BLaER1 (cell line): ENCODE measurements around the gene UCK1.

Source experiments
- H3K27ac ChIP-seq: shearing (Covaris generic); formaldehyde crosslinking; 2 replicates; pipeline ENCODE4 v1.8.1; 2022
- H3K27me3 ChIP-seq: shearing (Covaris generic); formaldehyde crosslinking; 2 replicates; pipeline ENCODE4 v1.8.1; 2022
- H3K36me3 ChIP-seq: shearing (Covaris generic); formaldehyde crosslinking; 2 replicates; pipeline ENCODE4 v1.8.1; 2022
- H3K4me1 ChIP-seq: shearing (Covaris generic); formaldehyde crosslinking; 2 replicates; pipeline ENCODE4 v1.8.1; 2022
- H3K4me2 ChIP-seq: shearing (Covaris generic); formaldehyde crosslinking; 2 replicates; pipeline ENCODE4 v1.8.1; 2022
- H3K4me3 ChIP-seq: shearing (Covaris generic); formaldehyde crosslinking; 2 replicates; pipeline ENCODE4 v1.8.1; 2022
- H3K9ac ChIP-seq: shearing (Covaris generic); formaldehyde crosslinking; 2 replicates; pipeline ENCODE4 v1.8.1; 2022
- H3K9me3 ChIP-seq: shearing (Covaris generic); formaldehyde crosslinking; 2 replicates; pipeline ENCODE4 v1.8.1; 2022
- H4K20me1 ChIP-seq: shearing (Covaris generic); formaldehyde crosslinking; 2 replicates; pipeline ENCODE4 v1.8.1; 2022
- Cebpa-rat ChIP-seq: shearing (Covaris generic); IDR thresholded peaks from 2 replicates; pipeline ENCODE4 v1.8.1; 2022

Gene UCK1

DNA sequence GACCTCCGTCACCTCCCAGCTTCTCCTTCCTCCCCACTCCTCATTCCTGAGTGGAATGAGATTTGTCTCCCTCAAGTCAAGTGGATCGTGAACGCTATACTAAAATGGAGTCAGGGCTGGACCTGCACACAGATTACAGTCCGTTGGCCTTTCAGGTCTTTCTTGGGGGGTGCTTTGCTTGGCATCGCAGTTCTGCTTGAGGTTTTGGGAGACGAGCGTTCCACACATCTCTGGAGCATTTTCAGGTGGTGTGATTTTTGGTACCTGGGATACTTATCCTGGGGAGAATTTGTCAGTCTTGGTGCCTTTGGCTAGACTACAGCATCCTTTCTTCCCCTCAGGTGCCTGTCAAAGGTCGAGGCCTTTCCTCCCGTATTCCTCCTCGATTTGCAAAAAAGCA is 52.2 kb downstream of the UCK1 start:
- H3K27ac ChIP-seq: no peak overlapping the region
- no peak overlapping the region for H3K4me2 ChIP-seq
- no peaks in the 10 kb centered on the region for H3K27me3 ChIP-seq
- H3K36me3 ChIP-seq: peaks cover 100% of the 10 kb centered on the region
- H3K9me3 ChIP-seq: no peaks in the 10 kb centered on the region
- H4K20me1 ChIP-seq: peaks cover 100% of the 10 kb centered on the region
- no peak for TF ChIP-seq Cebpa-rat
- H3K9ac ChIP-seq: no peak overlapping the region
- H3K4me3 ChIP-seq: no peak overlapping the region
- peaks cover 8% of the 10 kb centered on the region for H3K4me1 ChIP-seq

DNA sequence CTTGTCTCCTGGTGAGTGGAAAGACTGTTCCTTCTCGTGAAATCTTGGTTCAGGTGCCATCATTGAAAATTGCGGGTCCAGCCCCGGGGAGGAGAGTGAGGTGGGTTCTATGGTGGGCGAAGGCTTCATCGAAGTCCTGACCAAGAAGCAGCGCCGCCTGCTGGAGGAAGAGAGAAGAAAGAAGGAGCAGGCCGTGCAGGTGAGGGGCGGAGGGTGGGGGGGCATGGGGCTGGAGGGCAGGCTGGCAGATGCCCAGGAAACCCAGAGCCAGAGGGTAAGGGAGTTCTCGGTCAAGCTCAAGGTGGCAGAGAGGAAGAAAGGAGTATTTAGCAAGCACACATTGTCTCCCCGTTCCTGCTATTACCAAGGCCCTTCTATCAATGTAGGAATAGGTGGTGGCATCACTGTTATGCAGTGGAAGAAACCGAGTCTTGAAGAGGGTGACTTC is 52.6 kb downstream of the UCK1 start:
- no peak for TF ChIP-seq Cebpa-rat

DNA sequence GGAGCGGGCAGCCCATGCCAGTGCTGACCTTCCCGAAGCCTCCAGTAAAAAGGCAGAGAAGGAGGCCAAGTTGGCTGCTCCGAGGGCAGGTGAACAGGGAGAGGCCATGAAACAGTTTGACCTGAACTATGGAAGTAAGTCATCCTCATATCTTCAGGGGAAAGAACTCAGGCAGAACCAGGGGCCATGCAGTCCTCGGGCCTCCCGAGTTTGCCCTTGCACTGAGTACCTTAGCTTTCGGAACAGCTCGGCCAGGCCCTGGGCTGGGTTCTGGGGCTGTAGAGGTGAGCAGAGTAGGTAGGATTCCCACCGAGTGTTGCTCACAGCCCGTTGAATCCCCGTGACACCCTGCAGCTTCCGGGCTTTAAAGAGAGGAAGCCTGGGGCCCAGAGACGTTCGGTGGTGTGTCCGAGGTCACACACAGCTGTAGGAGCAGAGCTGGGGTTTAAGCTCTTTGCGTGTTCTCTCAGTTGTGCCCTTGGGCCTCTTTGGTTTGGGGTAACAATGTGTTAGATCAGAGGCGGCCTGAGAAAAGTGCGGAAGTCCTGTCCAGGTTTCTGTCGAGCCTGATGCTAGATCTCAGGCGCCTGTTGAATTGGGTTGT is 53.1 kb downstream of the UCK1 start:
- H3K36me3 ChIP-seq: peaks cover 100% of the 10 kb centered on the region
- no peaks in the 10 kb centered on the region for H3K9me3 ChIP-seq
- no peak for TF ChIP-seq Cebpa-rat
- H3K4me3 ChIP-seq: no peak overlapping the region
- H4K20me1 ChIP-seq: peaks cover 100% of the 10 kb centered on the region
- H3K4me2 ChIP-seq: no peak overlapping the region
- no peaks in the 10 kb centered on the region for H3K4me1 ChIP-seq
- H3K27me3 ChIP-seq: no peaks in the 10 kb centered on the region
- no peak overlapping the region for H3K27ac ChIP-seq
- no peak overlapping the region for H3K9ac ChIP-seq

More for the DNA sequence above, 52.6 kb downstream of the UCK1 start:
- Histone ChIP-seq H4K20me1 (peaks cover 100% of the 10 kb centered on the region), H3K36me3 (peaks cover 100% of the 10 kb centered on the region), H3K9me3 (no peaks in the 10 kb centered on the region), H3K4me1 (peaks cover 3% of the 10 kb centered on the region), H3K4me2 (no peak overlapping the region), H3K9ac (no peak overlapping the region), H3K4me3 (no peak overlapping the region), H3K27ac (no peak overlapping the region), H3K27me3 (no peaks in the 10 kb centered on the region)

DNA sequence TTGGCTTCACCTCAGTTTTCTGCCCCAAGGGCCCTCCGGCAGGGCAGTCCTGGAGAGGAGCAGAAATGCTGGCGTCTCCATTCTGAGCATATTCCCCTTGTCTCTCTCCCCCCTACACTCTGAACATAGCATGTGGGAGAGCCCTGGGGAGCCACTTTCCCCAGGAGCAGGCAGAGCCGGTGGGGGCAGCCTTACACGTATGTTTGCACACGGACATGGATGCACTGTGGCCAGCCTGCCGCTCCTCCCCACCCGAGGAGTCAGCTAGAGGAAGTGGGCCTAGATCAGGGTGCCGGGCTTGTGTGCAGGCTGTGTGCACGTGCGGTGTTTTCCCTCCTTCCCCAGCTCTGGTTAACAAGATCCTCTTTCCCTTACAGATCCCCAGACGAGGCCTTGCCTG is 53.7 kb downstream of the UCK1 start:
- H3K9ac ChIP-seq: no peak overlapping the region
- no peak for TF ChIP-seq Cebpa-rat
- peaks cover 100% of the 10 kb centered on the region for H3K36me3 ChIP-seq
- no peaks in the 10 kb centered on the region for H3K9me3 ChIP-seq
- no peak overlapping the region for H3K27ac ChIP-seq
- H4K20me1 ChIP-seq: peaks cover 100% of the 10 kb centered on the region
- no peak overlapping the region for H3K4me2 ChIP-seq
- no peak overlapping the region for H3K4me3 ChIP-seq
- no peaks in the 10 kb centered on the region for H3K27me3 ChIP-seq
- no peaks in the 10 kb centered on the region for H3K4me1 ChIP-seq

DNA sequence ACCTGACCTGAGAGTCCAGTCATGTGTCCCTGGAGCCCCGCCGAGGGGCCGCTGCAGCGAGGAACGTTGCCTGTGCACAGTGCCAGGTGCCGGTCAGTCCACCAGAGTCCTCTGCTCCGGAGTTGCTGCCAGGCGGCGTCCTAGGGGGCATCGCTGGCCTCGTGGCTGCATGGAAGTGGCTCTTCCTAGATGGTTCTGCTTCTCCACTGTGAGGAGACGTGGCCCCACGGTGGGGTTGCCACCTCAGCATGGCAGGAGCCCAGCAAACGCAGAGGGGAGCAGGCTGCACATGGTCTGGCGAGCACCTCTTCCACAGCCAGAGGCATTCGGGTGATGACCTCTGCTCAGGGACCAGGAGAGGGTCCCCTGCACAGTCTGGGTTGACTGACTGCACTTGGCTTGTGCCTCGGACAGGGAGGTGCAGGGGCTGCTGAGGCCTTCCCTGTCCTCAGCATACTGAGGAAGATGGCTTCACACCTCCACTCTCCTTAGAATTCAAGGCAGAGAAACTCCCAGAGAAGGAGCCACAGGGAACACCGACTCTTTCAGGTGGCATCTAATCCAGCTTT is 54.2 kb downstream of the UCK1 start:
- no peak for TF ChIP-seq Cebpa-rat
- no peak overlapping the region for H3K9ac ChIP-seq

DNA sequence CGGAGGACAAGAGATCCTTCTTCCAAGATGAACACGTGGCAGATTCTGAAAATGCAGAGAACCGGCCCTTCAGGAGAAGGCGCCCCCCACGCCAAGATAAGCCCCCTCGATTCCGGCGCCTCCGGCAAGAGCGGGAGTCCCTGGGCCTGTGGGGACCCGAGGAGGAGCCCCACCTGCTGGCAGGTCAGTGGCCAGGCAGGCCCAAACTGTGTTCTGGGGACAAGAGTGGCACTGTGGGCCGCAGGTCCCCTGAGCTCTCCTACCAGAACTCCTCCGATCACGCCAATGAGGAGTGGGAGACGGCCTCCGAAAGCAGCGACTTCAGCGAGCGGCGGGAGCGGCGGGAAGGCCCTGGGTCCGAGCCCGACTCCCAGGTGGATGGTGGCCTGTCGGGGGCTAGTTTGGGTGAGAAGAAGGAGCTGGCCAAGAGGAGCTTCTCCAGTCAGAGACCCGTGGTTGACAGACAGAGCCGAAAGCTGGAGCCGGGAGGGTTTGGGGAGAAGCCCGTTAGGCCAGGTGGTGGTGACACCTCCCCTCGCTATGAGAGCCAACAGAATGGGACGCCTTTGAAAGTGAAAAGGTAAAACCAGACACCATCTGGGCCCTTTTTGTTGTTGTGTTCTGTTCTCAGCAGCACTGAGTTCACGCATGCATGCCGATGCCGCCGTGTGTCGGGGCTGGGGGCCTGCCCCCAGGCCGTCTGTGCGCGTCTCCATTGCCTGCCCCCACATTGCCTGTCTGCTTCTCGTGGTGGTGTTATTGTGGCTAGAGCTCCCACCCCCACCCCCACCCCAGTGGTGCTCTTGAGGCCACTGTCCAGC is 54.9 kb downstream of the UCK1 start:
- no peak overlapping the region for H3K4me3 ChIP-seq
- TF ChIP-seq Cebpa-rat: no peak
- H3K27ac ChIP-seq: no peak overlapping the region
- H4K20me1 ChIP-seq: peaks cover 100% of the 10 kb centered on the region
- peaks cover 100% of the 10 kb centered on the region for H3K36me3 ChIP-seq
- H3K4me1 ChIP-seq: no peaks in the 10 kb centered on the region
- no peak overlapping the region for H3K4me2 ChIP-seq
- H3K9ac ChIP-seq: no peak overlapping the region
- no peaks in the 10 kb centered on the region for H3K9me3 ChIP-seq
- no peaks in the 10 kb centered on the region for H3K27me3 ChIP-seq

More for the DNA sequence above, 54.2 kb downstream of the UCK1 start:
- H3K4me1 ChIP-seq: no peaks in the 10 kb centered on the region
- no peak overlapping the region for H3K4me3 ChIP-seq
- H3K27ac ChIP-seq: no peak overlapping the region
- H4K20me1 ChIP-seq: peaks cover 100% of the 10 kb centered on the region
- peaks cover 100% of the 10 kb centered on the region for H3K36me3 ChIP-seq
- H3K9me3 ChIP-seq: no peaks in the 10 kb centered on the region
- H3K27me3 ChIP-seq: no peaks in the 10 kb centered on the region
- H3K4me2 ChIP-seq: no peak overlapping the region

DNA sequence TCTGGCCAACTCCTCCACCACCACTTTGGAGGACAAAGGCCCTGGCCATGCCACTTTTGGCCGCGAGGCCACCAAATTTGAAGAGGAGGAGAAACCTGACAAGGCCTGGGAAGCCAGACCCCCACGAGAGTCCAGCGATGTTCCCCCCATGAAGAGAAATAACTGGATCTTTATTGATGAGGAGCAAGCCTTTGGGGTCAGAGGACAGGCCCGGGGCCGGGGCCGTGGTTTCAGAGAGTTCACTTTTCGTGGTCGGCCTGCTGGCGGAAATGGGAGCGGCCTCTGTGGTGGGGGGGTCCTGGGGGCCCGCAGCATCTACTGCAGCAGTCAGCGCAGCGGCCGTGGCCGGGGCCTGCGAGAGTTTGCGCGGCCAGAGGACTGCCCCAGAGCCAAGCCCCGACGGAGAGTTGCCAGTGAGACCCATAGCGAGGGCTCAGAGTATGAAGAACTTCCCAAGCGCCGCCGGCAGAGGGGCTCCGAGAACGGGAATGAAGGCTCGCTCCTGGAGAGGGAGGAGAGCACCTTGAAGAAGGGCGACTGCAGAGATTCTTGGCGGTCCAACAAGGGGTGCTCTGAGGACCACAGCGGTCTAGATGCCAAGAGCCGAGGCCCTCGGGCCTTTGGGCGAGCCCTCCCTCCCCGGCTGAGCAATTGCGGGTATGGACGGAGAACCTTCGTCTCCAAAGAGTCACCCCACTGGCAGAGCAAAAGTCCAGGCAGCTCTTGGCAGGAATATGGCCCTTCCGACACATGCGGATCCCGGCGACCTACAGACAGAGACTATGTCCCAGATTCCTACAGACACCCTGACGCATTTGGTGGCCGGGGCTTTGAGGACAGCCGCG is 55.7 kb downstream of the UCK1 start:
- Histone ChIP-seq H3K36me3 (peaks cover 100% of the 10 kb centered on the region), H3K27me3 (no peaks in the 10 kb centered on the region), H3K27ac (no peak overlapping the region), H3K4me2 (no peak overlapping the region), H3K4me3 (no peak overlapping the region), H3K4me1 (no peaks in the 10 kb centered on the region), H3K9me3 (no peaks in the 10 kb centered on the region), H4K20me1 (peaks cover 100% of the 10 kb centered on the region), H3K9ac (no peak overlapping the region)
- TF ChIP-seq Cebpa-rat: no peak

DNA sequence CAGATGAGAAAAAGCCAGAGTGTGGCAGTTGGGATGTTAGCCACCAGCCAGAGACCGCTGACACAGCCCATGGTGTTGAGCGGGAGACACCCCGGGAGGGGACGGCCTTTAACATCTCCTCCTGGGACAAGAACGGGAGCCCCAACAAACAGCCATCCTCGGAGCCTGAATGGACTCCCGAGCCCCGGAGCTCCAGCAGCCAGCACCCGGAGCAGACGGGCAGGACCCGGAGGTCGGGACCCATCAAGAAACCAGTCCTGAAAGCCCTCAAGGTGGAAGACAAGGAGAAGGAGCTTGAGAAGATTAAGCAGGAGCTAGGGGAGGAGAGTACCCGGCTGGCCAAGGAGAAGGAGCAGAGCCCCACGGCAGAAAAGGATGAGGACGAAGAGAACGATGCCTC is 56.4 kb downstream of the UCK1 start:
- peaks cover 100% of the 10 kb centered on the region for H3K36me3 ChIP-seq
- no peaks in the 10 kb centered on the region for H3K9me3 ChIP-seq
- H3K9ac ChIP-seq: no peak overlapping the region
- H3K4me3 ChIP-seq: no peak overlapping the region
- H3K27me3 ChIP-seq: no peaks in the 10 kb centered on the region
- no peak for TF ChIP-seq Cebpa-rat
- H3K4me2 ChIP-seq: no peak overlapping the region
- H4K20me1 ChIP-seq: peaks cover 100% of the 10 kb centered on the region
- H3K4me1 ChIP-seq: no peaks in the 10 kb centered on the region
- H3K27ac ChIP-seq: no peak overlapping the region

DNA sequence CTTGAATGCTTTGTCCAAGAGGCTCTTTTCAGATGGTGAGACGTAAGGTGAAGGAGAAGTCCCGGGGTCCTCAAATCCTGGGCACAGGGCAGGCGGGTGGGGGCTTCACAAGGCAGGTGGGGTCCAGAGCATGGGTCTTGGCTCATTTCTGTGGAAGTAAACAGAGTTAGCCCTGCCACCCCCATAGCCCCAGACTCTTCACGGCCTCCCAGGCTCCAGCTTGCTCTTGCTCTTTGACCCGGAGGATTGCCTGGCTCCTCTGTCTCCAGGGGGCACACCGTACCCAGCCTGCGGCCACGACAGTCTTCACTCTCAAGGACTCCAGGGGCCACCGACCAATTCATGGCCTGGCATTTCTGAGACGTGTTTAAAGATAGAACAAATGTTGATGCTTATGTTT is 57.2 kb downstream of the UCK1 start:
- H3K9me3 ChIP-seq: no peaks in the 10 kb centered on the region
- H3K36me3 ChIP-seq: peaks cover 100% of the 10 kb centered on the region
- peaks cover 100% of the 10 kb centered on the region for H4K20me1 ChIP-seq
- H3K4me3 ChIP-seq: no peak overlapping the region
- no peak for TF ChIP-seq Cebpa-rat
- no peak overlapping the region for H3K4me2 ChIP-seq
- no peaks in the 10 kb centered on the region for H3K27me3 ChIP-seq
- no peak overlapping the region for H3K27ac ChIP-seq
- no peak overlapping the region for H3K9ac ChIP-seq
- H3K4me1 ChIP-seq: no peaks in the 10 kb centered on the region
